T-helper 1 cell treated with Interleukin-12 subunit alpha and Interleukin-12 subunit beta and Interleukin-4 antibody, amounts not matched to agents 30 ng/mL and 1 ng/mL, for 36 hours (primary cell): ENCODE data around the gene PHLDA1. TPM values are rescaled to one million over a fixed set of nuclear protein-coding genes. Genes with fewer than 3 reads are reported as not detected.

Source experiments
- intact Hi-C: fragments of 100-400 bp; cut with micrococcal nuclease; formaldehyde crosslinking; loops from one replicate; pipeline ENCODE4 v1.15.1; 2024
- total RNA-seq: library from RNA; stranded (reverse); gene quantifications from 2 replicates; pipeline ENCODE4 v1.2.3, GENCODE V29; 2022

The PHLDA1 gene
- total RNA-seq, result 50.3 and 50.9 TPM in 2 replicates

DNA sequence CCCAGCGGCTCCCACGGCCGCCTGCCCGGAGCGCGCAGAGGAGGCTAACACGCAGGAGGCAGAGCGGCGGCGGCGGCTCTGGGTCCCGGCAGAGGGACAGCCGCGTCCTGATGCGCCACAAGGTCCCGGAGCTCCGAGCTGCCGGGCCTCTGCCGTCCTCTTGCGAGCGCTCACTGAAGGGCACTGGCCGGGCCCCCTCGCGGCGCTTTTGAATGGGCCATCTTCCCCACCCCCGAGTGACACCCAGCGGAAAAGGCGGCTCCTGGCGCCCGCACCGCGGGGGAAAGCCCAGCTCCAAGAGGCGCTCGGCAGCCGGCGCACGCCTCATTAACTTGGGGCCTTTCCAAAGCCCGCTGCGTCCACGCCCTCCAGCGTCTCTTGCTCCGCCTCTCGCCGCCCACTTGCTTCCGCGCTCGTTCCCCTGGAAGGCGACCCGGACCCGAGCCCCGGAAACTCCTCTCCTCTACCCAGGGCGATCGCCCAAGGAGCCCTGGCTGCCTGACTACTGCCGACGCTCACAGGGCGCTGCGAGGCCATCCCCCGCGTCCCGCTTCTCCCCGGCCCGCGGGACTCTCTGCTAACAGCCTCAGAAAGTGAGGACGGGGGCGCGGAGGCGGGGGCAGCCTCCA is at the start of gene PHLDA1:
Gene PHLDA1, minus strand, starts transcription at position 363 of the 629 bp plus-strand sequence.
- intact Hi-C loops, result loop anchor here (1.0 to 5.0 kb wide), 17 partner anchors 11 to 1494 kb away; partner anchors contain the start of genes ATXN7L3B, BBS10, GLIPR1 and GLIPR1L2

GRCh38 chr12:76080729-76081415 is 49.3 kb upstream of the PHLDA1 start:
- intact Hi-C loops, result loop anchor here (2.0 to 5.0 kb wide), 2 partner anchors 14 to 336 kb away; no protein-coding TSS in a partner anchor

DNA sequence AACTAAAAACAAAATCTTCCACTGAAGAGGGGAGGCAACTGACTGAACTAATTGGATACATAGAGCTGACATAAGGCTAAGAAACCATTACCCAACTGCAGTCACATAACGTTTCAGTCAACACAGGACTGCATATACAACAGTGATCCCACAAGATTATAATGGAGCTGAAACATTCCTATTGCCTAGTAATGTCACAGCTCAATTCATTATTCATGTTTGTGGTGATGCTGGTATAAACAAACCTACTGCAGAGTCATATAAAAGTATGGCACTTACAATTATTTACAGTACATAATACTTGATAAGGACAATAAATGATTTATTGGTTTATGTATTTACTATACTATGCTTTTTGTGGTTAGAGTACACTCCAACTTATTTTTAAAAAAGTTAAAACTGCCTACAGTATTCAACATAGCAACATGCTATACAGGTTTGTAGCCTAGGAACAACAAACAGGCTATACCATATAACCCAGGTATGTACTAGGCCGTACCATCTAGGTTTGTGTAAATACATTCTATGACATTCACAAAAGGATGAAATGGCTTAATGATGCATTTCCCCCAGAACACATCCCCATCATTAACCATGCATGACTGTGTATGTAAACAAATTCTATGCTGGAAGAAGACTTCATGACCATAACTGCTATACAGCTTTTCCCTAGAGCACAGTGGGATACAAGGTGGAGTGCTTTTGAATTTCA is 48.6 kb upstream of the PHLDA1 start:
- intact Hi-C loops, result loop anchor here (2.0 to 5.0 kb wide), 2 partner anchors 13 to 337 kb away; no protein-coding TSS in a partner anchor

- intact Hi-C loops, result no loop called here
Observed at GRCh38 chr12:76078748-76079147, 47.2 kb upstream of the PHLDA1 start.

- intact Hi-C loops, result no loop called here
Observed at GRCh38 chr12:76075448-76075847, 43.9 kb upstream of the PHLDA1 start.

DNA sequence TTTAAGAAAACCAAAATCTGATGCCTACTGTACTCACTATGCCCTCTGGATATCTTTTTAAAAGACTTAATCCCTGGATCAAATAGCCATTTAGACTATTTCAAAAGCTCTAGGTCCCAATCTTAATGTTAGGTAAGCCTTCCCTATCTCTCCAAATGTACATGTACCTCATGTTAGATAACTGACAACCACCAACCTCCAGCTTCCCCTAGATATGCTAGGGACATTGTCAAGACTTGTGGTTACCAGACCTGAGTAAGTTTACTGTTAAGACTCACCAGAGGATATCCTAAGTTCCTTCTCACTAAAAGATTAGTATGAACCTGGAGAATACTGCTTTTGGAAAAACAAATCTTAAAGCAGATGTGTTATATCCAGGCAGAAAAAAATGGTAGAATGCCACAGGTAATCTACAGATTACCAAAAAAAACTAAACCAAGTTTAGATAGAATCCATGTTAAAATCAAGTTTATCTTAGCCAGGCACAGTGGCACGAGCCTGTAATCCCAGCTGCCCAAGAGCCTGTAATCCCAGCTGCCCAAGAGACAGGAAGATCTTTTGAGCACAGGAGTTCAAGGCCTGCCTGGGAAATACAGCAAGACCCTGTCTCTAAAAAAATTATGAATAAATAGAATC is 43.2 kb upstream of the PHLDA1 start:
- intact Hi-C loops, result loop anchor here (1.0 kb wide), 1 partner anchor 7 kb away; no protein-coding TSS in a partner anchor

- intact Hi-C loops, result no loop called here
Observed at GRCh38 chr12:76073561-76073960, 42.0 kb upstream of the PHLDA1 start.

GRCh38 chr12:76072568-76072967 is 41.0 kb upstream of the PHLDA1 start:
- intact Hi-C loops, result no loop called here

DNA sequence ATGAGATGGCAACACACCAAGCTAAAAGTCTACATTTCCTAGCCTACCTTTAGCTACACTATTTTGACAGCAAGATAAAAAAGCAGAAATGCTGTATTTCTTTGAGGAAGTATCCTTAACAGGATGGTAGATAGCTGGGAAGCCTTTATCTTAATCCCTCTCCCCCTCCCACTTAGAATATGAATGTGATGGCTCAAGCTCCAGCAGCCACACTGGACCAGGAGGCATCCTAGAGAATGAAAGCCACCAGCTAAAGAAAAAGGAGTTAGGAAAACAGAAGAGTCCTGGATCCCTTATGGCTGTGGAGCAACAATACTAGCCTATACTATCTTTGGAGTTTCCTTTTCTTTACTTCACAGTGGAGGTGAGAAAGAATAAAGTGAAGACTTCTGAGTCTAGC is 37.8 kb upstream of the PHLDA1 start:
- intact Hi-C loops, result no loop called here

- intact Hi-C loops, result loop anchor here (2.0 kb wide), 1 partner anchor 15 kb away; no protein-coding TSS in a partner anchor
Observed at GRCh38 chr12:76065917-76066316, 34.3 kb upstream of the PHLDA1 start.

- intact Hi-C loops, result no loop called here
Observed at GRCh38 chr12:76064904-76065303, 33.3 kb upstream of the PHLDA1 start.

- intact Hi-C loops, result no loop called here
Observed at GRCh38 chr12:76060111-76060510, 28.5 kb upstream of the PHLDA1 start.

DNA sequence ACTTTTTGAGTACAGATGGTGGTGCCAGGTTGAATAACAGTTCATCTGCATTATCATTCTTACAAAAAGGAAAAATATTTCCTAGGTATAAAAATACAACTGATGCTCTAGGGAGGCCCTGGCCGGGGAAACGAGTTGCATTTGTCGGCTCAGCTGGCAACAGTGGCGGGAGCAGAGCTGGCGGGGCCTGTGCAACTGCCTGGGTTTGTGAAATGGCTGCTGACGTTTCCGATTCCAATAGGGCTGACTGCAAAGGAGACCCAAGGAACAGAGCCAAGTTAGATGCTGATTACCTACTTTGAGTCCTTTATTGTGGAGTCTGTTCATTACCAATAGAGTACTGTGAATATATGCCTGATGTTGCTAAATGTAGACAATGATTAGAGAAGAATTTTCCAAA is 25.8 kb upstream of the PHLDA1 start:
- intact Hi-C loops, result no loop called here

DNA sequence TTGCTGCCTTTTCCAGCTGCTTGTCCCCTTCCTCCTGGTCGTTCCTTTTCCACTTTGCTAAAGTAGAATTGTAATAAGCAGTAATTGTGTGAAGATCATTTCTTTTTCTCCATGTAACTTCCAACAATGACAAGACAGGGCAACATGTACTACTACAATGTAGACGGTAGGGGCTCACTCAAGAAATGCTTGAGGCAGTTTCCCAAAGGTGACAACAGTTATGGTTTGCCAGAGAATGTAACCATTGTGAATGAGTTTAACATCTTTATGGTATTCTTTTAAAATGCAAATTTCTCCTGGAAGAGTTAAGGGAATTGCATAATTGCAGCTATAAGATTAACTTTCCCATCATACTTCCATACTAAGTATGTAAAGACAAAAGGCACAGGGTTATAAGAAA is 23.8 kb upstream of the PHLDA1 start:
- intact Hi-C loops, result no loop called here

DNA sequence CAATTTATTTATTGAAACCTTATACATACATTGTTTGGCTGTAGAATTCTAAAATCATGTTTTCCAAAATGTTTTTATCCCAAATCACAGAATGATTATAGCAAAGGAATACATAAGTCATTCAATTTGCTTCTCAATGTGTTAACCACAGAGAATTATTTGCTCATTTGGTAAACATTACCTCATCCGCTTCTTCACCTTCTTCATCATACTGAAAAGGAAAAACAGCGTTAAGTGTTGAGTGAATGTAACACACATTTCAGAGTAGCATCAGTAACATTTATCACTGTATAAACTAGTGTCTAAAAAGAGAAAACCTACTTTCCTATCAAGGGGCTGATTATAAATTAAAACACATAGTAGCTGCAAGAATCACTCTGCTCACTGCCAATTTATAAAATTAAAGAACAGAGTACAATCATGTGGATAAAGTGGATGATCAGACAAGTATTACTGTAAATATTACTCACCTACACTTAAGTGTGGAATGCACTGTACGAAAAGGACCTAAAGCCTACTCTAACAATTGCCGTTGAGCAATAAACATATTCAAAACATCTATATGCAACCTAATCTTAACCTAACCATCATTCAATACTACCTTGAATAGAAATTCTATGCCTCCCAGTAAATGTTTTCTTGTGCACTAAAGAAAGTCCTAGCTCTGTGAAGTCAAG is 18.1 kb upstream of the PHLDA1 start:
- intact Hi-C loops, result no loop called here

GRCh38 chr12:76047742-76048141 is 16.2 kb upstream of the PHLDA1 start:
- intact Hi-C loops, result no loop called here

DNA sequence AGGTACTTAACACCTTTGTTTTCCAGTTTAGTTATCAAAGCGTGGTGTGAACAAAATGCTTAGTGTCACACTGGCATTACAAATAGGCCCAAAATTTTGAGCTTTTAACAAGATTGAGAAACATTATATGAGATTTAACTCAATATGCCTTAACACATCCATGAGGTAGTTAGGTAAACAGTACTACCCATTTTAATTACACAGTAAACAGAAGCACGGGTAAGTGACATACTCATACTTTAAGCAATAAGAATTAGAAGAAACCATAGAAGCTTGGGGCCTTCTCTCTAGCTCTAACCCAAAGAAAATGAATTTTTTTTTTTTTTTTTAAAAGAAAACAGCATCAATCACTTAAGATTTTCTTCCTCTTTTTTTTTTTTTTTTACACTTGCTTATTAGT is 15.5 kb upstream of the PHLDA1 start:
- intact Hi-C loops, result no loop called here

DNA sequence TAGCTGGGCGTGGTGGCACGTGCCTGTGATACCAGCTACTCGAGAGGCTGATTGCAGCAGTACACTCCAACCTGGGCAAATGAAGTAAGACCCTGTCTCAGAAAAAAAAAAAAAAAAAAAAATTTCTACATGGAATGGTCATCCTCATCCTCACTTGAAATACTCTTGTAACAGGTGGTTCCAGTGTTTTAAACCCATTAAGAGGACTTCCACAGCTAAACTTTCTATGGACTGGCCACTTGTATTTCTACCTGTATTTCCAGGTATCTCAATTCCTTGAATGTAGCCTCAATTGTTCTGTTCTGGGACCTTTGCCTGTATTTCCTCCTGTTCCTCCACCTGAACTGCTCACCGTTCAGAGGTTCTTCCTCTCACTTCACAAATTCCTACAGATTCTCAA is 11.8 kb upstream of the PHLDA1 start:
- intact Hi-C loops, result no loop called here

DNA sequence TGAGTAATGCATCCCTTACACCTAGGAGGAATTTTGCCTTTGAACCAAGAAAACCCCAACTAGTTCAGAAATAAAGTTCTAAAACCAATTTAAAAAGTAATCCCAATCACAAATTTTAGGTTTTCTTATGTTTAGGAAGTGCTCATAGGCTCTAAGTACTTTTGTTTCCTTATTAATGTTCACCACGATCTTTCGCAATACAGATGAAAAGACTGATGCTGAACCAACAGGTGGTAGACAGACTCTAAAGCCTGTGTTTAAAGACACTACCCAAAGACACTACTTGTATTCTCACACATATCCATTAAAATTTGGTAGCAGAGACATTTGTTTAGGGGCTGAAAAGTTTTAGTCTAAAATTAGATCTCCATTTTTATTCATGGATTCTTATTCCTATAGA is 10.6 kb upstream of the PHLDA1 start:
- intact Hi-C loops, result no loop called here

GRCh38 chr12:76041406-76041805 is 9.8 kb upstream of the PHLDA1 start:
- intact Hi-C loops, result no loop called here

- intact Hi-C loops, result no loop called here
Observed at GRCh38 chr12:76040461-76040860, 8.9 kb upstream of the PHLDA1 start.
